ENCODE measurements around the gene STXBP5. TPM values are rescaled to one million over a fixed set of nuclear protein-coding genes. Genes with fewer than 3 reads are reported as not detected.

Gene STXBP5
- 65.0 and 71.6 TPM in 2 replicates for total RNA-seq

DNA sequence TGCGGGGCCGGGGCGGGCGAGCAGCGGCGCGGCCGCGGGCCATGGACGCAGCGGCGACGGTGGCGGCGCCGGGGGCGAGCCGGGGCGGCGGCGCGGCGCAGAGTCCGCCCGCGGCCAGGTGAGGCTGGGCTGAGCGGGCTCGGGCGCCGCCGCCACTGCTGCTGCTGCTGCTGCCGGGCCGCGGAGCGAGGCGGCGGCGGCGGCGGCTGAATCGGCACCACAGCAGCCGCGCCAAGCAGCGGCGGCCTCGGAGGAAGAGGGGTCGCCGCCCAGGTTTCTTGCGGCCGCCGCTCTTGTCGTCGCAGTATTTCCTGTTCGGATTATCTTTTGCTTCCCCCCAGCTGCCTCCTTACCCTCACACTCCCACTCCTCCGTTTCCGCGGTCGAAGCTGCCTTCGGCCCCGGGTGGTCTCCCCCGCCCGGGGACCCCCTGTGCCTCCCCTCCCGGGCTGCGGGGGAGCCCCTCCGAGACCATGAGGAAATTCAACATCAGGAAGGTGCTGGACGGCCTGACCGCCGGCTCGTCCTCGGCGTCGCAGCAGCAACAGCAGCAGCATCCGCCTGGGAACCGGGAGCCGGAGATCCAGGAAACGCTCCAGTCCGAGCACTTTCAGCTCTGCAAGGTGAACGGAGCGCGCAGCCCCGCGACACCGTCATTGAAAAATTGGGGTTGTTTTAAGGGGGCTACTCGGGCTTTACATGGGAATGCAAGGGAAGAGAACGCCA, at the start of gene STXBP5:
Gene STXBP5, plus strand, starts transcription at position 358 of the 726 bp plus-strand sequence. Its CDS starts 116 bp downstream, at position 474.

Small RNAs within 50 kb of the gene (small RNA-seq; reads per million reads assigned to genes)
- gene AL355365.1: not detected
